OCI-LY1 (cell line): ENCODE results near the gene BMPR1A.

ENCODE experiments used
- H2AFZ ChIP-seq: fragments of 200-600 bp; sonication (generic), shearing (Covaris generic); 2 replicates; pipeline ENCODE4 v1.6.0; 2014; ENCODE audit warnings: antibody characterized with exemption, mild to moderate bottlenecking, low read length
- H3F3A ChIP-seq: fragments of 200-600 bp; sonication (generic), shearing (Covaris generic); 2 replicates; pipeline ENCODE4 v1.6.0; 2014; ENCODE audit warnings: mild to moderate bottlenecking, antibody characterized with exemption, low read length, moderate library complexity; ENCODE audit not compliant: insufficient read depth
- H3K27ac ChIP-seq: fragments of 200-600 bp; sonication (generic); 2 replicates; pipeline ENCODE4 v1.5.1; 2014; ENCODE audit warnings: low read length, mixed run types, mild to moderate bottlenecking, low read depth; ENCODE audit not compliant: poor library complexity, severe bottlenecking
- H3K27me3 ChIP-seq: fragments of 200-600 bp; sonication (generic); 2 replicates; pipeline ENCODE4 v1.6.0; 2014; ENCODE audit warnings: antibody characterized with exemption, mild to moderate bottlenecking, low read length, moderate library complexity; ENCODE audit not compliant: insufficient read depth
- H3K36me3 ChIP-seq: fragments of 200-600 bp; sonication (generic); 2 replicates; pipeline ENCODE4 v1.6.1; 2014; ENCODE audit warnings: mild to moderate bottlenecking, antibody characterized with exemption, low read length, moderate library complexity, mixed read lengths; ENCODE audit not compliant: insufficient read depth
- H3K4me1 ChIP-seq: fragments of 200-600 bp; sonication (generic); 2 replicates; pipeline ENCODE4 v1.5.1; 2014; ENCODE audit warnings: mild to moderate bottlenecking, low read length, moderate library complexity; ENCODE audit not compliant: insufficient read depth, severe bottlenecking
- H3K4me2 ChIP-seq: fragments of 200-600 bp; sonication (generic), shearing (Covaris generic); 2 replicates; pipeline ENCODE4 v1.6.1; 2014; ENCODE audit warnings: low read length
- H3K4me3 ChIP-seq: fragments of 200-600 bp; sonication (generic); 2 replicates; pipeline ENCODE4 v1.5.1; 2014; ENCODE audit warnings: low read length, low read depth, mild to moderate bottlenecking, mixed read lengths; ENCODE audit not compliant: poor library complexity, severe bottlenecking
- H3K79me2 ChIP-seq: fragments of 200-600 bp; shearing (Covaris generic); 2 replicates; pipeline ENCODE4 v1.6.1; 2016; ENCODE audit warnings: mixed run types, low read length, mixed read lengths; ENCODE audit not compliant: insufficient read depth
- H3K9ac ChIP-seq: fragments of 200-600 bp; sonication (generic), shearing (Covaris generic); 2 replicates; pipeline ENCODE4 v1.6.1; 2014; ENCODE audit warnings: mild to moderate bottlenecking, low read length, mixed read lengths
- H3K9me2 ChIP-seq: fragments of 200-600 bp; sonication (generic), shearing (Covaris generic); 2 replicates; pipeline ENCODE4 v1.6.1; 2014; ENCODE audit warnings: low read depth, mild to moderate bottlenecking, low read length, mixed read lengths
- H3K9me3 ChIP-seq: fragments of 200-600 bp; shearing (Covaris generic); 2 replicates; pipeline ENCODE4 v1.6.1; 2014; ENCODE audit warnings: low read length, mixed read lengths
- H4K20me1 ChIP-seq: fragments of 200-600 bp; sonication (generic), shearing (Covaris generic); 2 replicates; pipeline ENCODE4 v1.6.0; 2016; ENCODE audit warnings: mild to moderate bottlenecking, low read length; ENCODE audit not compliant: insufficient read depth
- EZH2 ChIP-seq: fragments of 200-600 bp; sonication (generic), shearing (Covaris generic); IDR thresholded peaks from 2 replicates; pipeline ENCODE4 v1.8.0; 2017; ENCODE audit warnings: borderline replicate concordance, mixed run types, mild to moderate bottlenecking, antibody characterized with exemption, low read length, moderate library complexity, mixed read lengths
- TF ChIP-seq, protein P1 (sequence below): fragments of 200-600 bp; sonication (generic), shearing (Covaris generic); IDR thresholded peaks from 2 replicates; pipeline ENCODE4 v1.5.1; 2017; ENCODE audit warnings: mild to moderate bottlenecking, antibody characterized with exemption, low read length, moderate library complexity, mixed read lengths

Gene BMPR1A

DNA sequence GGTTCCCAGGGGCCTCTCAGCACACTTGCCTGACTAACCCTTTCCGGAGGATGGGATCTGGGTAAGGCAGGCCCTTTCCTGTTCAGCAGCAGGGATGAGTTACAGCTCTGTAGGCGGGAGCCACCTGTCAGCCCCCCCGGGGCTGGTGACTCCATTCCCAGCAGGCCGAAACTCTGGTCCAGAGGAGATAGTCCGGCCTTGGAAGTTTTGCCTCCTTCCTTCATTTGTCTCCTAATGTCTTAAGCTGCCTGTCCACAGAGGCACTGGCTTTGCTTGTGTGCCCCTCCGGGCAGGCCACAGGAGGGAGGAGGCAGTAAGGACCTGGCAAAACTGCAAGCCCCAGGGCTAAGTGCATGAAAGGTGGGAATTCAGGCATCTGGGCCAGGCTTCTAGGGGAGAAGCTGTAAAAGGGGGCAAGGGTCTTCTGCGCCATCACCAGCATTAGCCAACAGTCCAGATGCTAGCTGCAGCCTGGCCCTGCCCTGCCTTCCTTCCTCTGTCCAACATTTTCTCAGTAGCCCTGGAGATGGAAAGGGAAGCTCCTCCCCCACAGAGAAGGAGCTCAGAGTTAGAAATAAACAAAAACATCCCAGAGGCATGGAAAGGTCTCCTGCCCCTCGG, 213.1 kb downstream of the BMPR1A start:
- Histone ChIP-seq H3K4me3 (peak overlapping the region; percentile 75), H3K9me2 (no peaks in the 10 kb centered on the region), H3K4me2 (no peak overlapping the region), H3K9me3 (no peaks in the 10 kb centered on the region), H4K20me1 (no peaks in the 10 kb centered on the region), H3K4me1 (peaks cover 26% of the 10 kb centered on the region), H3K27ac (no peak overlapping the region), H3K79me2 (no peaks in the 10 kb centered on the region), H3K27me3 (no peaks in the 10 kb centered on the region), H3F3A (no peaks in the 10 kb centered on the region), H3K36me3 (no peaks in the 10 kb centered on the region), H3K9ac (no peak overlapping the region), H2AFZ (no peak overlapping the region)
- TF ChIP-seq, protein P1, sequence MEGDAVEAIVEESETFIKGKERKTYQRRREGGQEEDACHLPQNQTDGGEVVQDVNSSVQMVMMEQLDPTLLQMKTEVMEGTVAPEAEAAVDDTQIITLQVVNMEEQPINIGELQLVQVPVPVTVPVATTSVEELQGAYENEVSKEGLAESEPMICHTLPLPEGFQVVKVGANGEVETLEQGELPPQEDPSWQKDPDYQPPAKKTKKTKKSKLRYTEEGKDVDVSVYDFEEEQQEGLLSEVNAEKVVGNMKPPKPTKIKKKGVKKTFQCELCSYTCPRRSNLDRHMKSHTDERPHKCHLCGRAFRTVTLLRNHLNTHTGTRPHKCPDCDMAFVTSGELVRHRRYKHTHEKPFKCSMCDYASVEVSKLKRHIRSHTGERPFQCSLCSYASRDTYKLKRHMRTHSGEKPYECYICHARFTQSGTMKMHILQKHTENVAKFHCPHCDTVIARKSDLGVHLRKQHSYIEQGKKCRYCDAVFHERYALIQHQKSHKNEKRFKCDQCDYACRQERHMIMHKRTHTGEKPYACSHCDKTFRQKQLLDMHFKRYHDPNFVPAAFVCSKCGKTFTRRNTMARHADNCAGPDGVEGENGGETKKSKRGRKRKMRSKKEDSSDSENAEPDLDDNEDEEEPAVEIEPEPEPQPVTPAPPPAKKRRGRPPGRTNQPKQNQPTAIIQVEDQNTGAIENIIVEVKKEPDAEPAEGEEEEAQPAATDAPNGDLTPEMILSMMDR, result no peak
- TF ChIP-seq EZH2, result no peak

DNA sequence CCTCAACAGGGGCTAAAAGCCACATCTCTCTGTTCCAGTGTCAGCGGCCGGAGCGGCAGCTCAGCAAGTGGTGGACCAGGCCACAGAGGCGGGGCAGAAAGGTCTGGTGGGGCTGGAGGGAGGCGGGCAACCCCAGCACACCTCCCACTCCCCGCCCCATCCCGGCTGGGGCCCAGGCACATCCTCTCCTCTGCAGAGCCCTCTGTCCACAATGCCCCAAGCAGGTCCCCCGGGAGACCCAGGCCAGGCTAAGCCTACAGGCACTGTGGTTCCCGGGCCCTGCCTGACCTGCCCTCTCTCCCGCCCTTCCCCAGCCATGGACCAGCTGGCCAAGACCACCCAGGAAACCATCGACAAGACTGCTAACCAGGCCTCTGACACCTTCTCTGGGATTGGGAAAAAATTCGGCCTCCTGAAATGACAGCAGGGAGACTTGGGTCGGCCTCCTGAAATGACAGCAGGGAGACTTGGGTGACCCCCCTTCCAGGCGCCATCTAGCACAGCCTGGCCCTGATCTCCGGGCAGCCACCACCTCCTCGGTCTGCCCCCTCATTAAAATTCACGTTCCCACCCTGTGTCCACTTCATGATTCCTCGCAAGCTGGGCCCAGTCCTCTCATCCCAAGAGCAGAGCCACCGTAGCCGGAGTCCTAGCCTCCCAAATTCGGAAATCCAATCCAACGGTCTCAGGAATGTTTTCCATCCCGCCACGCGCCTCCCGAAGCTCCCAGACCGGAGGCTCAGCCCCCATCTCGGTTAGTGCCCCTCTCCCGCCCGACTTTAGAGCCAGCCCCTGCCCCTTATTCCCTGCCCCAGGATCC, 214.0 kb downstream of the BMPR1A start:
- Histone ChIP-seq H3K27ac (no peak overlapping the region), H3K4me2 (peak overlapping the region; percentile 86)

DNA sequence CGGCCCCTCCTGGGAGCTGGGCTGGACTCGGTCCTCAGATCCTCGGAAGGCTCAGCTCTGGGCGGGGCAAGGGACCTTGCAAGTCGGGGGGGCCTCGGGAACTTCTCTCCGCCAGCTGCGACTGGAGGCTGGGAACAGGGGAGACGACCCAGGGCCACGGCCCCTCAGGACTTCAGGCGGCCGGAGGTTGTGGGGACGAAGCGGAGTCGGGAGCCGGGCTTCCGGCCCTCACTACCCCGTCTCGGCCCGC, 214.5 kb downstream of the BMPR1A start:
- Histone ChIP-seq H3K4me2 (peak overlapping the region; percentile 86), H3F3A (no peaks in the 10 kb centered on the region), H3K36me3 (no peaks in the 10 kb centered on the region), H4K20me1 (no peaks in the 10 kb centered on the region), H3K79me2 (no peaks in the 10 kb centered on the region), H3K9me3 (no peaks in the 10 kb centered on the region), H3K4me3 (peak overlapping the region; percentile 75), H3K27ac (no peak overlapping the region), H2AFZ (peak overlapping the region; percentile 44; the same call in 1 of the 2 replicates), H3K9me2 (no peaks in the 10 kb centered on the region), H3K27me3 (no peaks in the 10 kb centered on the region), H3K4me1 (peaks cover 26% of the 10 kb centered on the region), H3K9ac (peak overlapping the region; percentile 82)
- TF ChIP-seq, protein P1, result no peak
- no peak for TF ChIP-seq EZH2

More for the DNA sequence above, 214.0 kb downstream of the BMPR1A start:
- Histone ChIP-seq H3K9me3 (no peaks in the 10 kb centered on the region), H3K36me3 (no peaks in the 10 kb centered on the region), H3K27me3 (no peaks in the 10 kb centered on the region), H3K9me2 (no peaks in the 10 kb centered on the region), H2AFZ (peak overlapping the region; percentile 44; the same call in 1 of the 2 replicates), H3K4me1 (peaks cover 26% of the 10 kb centered on the region), H3K79me2 (no peaks in the 10 kb centered on the region), H4K20me1 (no peaks in the 10 kb centered on the region), H3F3A (no peaks in the 10 kb centered on the region), H3K9ac (peak overlapping the region; percentile 82), H3K4me3 (peak overlapping the region; percentile 75)
- TF ChIP-seq, protein P1, result no peak
- TF ChIP-seq EZH2, result no peak
